G401 (cell line): Measurements from ENCODE around the gene TBL2. TPM values are rescaled to one million over a fixed set of nuclear protein-coding genes. Genes with fewer than 3 reads are reported as not detected.

ENCODE experiments used
- total RNA-seq: library from RNA; depleted of rRNA; stranded (reverse); fragments of >200 nt; shearing (Covaris generic); gene quantifications from 2 replicates; pipeline ENCODE4 v1.2.3, GENCODE V29; 2014; rRNA removed

The TBL2 gene
- total RNA-seq, 1 experiment from 2014 or later, result 108 TPM

Other genes starting within 250 kb of the TBL2 start
- not detected in 2 replicates for gene FZD9, start 144.8 kb downstream of the TBL2 start, total RNA-seq
- gene BAZ1B, start 56.3 kb downstream of the TBL2 start, total RNA-seq, result 69.2 and 90.1 TPM in 2 replicates
- gene BCL7B, start 20.9 kb downstream of the TBL2 start, total RNA-seq, result 43.6 and 57.5 TPM in 2 replicates
- not detected in 2 replicates for gene MLXIPL, start 45.9 kb upstream of the TBL2 start, total RNA-seq
- gene VPS37D, start 89.3 kb upstream of the TBL2 start, total RNA-seq, result 8.3 and 9.8 TPM in 2 replicates
- gene DNAJC30, start 104.9 kb upstream of the TBL2 start, total RNA-seq, result 12.4 and 19.6 TPM in 2 replicates
- 203 and 204 TPM in 2 replicates for gene BUD23, start 105.0 kb upstream of the TBL2 start, total RNA-seq
- gene STX1A, start 141.1 kb upstream of the TBL2 start, total RNA-seq, result 2.5 and 6.5 TPM in 2 replicates
- 34.2 and 41.1 TPM in 2 replicates for gene ABHD11, start 160.2 kb upstream of the TBL2 start, total RNA-seq
- not detected in 2 replicates for gene CLDN3, start 191.7 kb upstream of the TBL2 start, total RNA-seq